Measurements from ENCODE around the gene AANAT. TPM values are rescaled to one million over a fixed set of nuclear protein-coding genes. Genes with fewer than 3 reads are reported as not detected.

The AANAT gene
- total RNA-seq, 2 experiments from 2014 or later, result not detected

DNA sequence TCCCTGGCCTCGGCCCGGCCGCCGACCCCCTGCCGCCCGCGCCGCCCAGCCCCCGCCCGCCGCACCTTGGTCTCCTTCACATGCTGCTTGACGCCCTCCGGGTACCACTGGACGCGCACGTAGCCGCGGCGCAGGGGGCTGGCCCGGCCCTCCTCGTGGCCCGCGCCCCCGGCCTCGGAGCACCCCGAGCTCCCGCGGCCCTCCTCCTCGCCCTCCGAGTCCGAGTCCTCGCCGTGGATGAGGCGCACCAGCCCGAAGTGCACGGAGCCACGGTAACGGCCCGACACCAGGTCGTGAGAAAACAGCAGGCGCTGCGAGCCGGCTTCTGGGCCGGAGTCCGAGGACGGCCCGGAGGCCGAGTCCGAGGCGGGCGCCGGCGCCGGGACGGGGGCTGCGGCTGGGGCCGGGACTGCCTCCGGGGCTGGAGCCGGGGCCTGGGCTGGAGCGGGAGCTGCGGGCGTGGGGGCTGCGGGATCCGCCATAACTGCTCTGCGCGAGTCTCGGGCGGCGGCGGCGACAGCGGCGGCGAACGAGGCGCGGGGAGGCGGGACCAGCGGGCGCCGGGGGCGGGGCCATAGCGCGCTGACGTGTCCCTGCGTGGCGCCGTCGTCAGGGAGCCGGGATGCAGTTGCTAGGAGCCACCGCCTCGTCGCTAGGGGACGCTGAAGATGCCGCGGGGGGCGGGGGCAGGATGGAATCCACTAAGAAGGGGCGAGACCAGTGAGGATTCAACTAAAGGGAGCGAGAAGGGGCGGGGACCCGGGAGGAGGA is 14.6 kb upstream of the AANAT start, which contains the start of gene UBE2O:
UBE2O (minus strand) TSS at position 493 of the 771 bp plus-strand sequence; CDS start at position 482, 11 bp downstream.
- intact Hi-C loops (cut with micrococcal nuclease; ENCODE audit: unreplicated experiment), result loop anchor here (1.0 to 2.0 kb wide), 2 partner anchors 20 to 26 kb away; no protein-coding TSS in a partner anchor
- Histone ChIP-seq H3K4me2 (ENCODE audit: low read length) (peak within 1 kb of the TSS; percentile 87), H3K4me3 (ENCODE audit: low read depth, low read length, poor library complexity, severe bottlenecking) (peak within 1 kb of the TSS; percentile 89), H3K36me3 (ENCODE audit: insufficient read depth, low read length) (peaks cover 5% of the 10 kb centered on the region; the same call in 1 of the 2 replicates), H2AFZ (ENCODE audit: low read length) (peak within 1 kb of the TSS; percentile 47), H3K9me2 (ENCODE audit: insufficient read depth, low read length) (no peaks in the 10 kb centered on the region), H3K4me1 (ENCODE audit: insufficient read depth, low read length, poor library complexity, severe bottlenecking) (peaks cover 38% of the 10 kb centered on the region), H3K27ac (ENCODE audit: low read depth, low read length, poor library complexity, severe bottlenecking) (peak within 1 kb of the TSS; percentile 20), H4K20me1 (ENCODE audit: insufficient read depth, low read length) (peaks cover 31% of the 10 kb centered on the region; the same call in 1 of the 2 replicates), H3K9me3 (ENCODE audit: low read length) (no peaks in the 10 kb centered on the region), H3K79me2 (ENCODE audit: insufficient read depth, low read depth, low read length) (peaks cover 51% of the 10 kb centered on the region)
- DNase-seq (ENCODE audit: low spot score), result peak; percentile 96
- POLR2A ChIA-PET, result interaction anchor here (0.6 to 1.8 kb wide), 16 partner anchors 11 to 455 kb away, joined by 3 to 9 read pairs (median 4); partner anchors contain the start of gene AANAT
- BruUV-seq (replicated peaks), result no TSS peak
- TF ChIP-seq EZH2phosphoT487 (IDR thresholded peaks at IDR 0.05; ENCODE audit: borderline replicate concordance, low read depth, low read length), result no peak
- TF ChIP-seq, protein P1, sequence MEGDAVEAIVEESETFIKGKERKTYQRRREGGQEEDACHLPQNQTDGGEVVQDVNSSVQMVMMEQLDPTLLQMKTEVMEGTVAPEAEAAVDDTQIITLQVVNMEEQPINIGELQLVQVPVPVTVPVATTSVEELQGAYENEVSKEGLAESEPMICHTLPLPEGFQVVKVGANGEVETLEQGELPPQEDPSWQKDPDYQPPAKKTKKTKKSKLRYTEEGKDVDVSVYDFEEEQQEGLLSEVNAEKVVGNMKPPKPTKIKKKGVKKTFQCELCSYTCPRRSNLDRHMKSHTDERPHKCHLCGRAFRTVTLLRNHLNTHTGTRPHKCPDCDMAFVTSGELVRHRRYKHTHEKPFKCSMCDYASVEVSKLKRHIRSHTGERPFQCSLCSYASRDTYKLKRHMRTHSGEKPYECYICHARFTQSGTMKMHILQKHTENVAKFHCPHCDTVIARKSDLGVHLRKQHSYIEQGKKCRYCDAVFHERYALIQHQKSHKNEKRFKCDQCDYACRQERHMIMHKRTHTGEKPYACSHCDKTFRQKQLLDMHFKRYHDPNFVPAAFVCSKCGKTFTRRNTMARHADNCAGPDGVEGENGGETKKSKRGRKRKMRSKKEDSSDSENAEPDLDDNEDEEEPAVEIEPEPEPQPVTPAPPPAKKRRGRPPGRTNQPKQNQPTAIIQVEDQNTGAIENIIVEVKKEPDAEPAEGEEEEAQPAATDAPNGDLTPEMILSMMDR (conservative IDR thresholded peaks at IDR 0.05; ENCODE audit: low read length), result peak; percentile 79
- CTCF ChIA-PET (ENCODE audit: unreplicated experiment), result interaction anchor here (0.5 to 1.8 kb wide), 7 partner anchors 17 to 150 kb away, joined by 3 to 5 read pairs (median 4); no protein-coding TSS in a partner anchor

DNA sequence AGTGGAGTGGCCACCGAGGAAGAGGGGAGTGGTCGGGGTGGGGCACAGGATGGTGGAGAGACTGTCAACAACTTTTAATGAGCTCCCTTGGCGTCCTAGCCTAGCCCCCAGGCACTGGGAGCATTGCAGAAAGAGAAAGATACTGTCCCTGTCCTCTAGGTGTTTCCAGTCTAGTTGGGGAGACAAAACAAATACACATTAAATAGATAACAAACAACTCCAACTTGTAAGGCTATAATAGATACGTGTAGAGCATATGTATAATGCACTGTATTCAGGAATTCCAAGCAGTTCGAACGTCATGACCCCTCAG is 14.0 kb upstream of the AANAT start:
- Histone ChIP-seq H3K9me3 (ENCODE audit: low read length) (no peaks in the 10 kb centered on the region), H2AFZ (ENCODE audit: low read length) (peak overlapping the region; percentile 6; the same call in 1 of the 2 replicates), H3K4me2 (ENCODE audit: low read length) (peak overlapping the region; percentile 48), H3K36me3 (ENCODE audit: insufficient read depth, low read length) (peaks cover 5% of the 10 kb centered on the region; the same call in 1 of the 2 replicates), H4K20me1 (ENCODE audit: insufficient read depth, low read length) (peaks cover 26% of the 10 kb centered on the region; the same call in 1 of the 2 replicates), H3K79me2 (ENCODE audit: insufficient read depth, low read depth, low read length) (peaks cover 46% of the 10 kb centered on the region), H3K9me2 (ENCODE audit: insufficient read depth, low read length) (no peaks in the 10 kb centered on the region), H3K4me1 (ENCODE audit: insufficient read depth, low read length, poor library complexity, severe bottlenecking) (peaks cover 37% of the 10 kb centered on the region), H3K4me3 (ENCODE audit: low read depth, low read length, poor library complexity, severe bottlenecking) (peak overlapping the region; percentile 89), H3K27ac (ENCODE audit: low read depth, low read length, poor library complexity, severe bottlenecking) (no peak overlapping the region)
- TF ChIP-seq, protein P1 (conservative IDR thresholded peaks at IDR 0.05; ENCODE audit: low read length), result no peak
- no peak for TF ChIP-seq EZH2phosphoT487 (IDR thresholded peaks at IDR 0.05; ENCODE audit: borderline replicate concordance, low read depth, low read length)
- intact Hi-C loops (cut with micrococcal nuclease; ENCODE audit: unreplicated experiment), result loop anchor here (1.0 to 2.0 kb wide), 2 partner anchors 21 to 26 kb away; no protein-coding TSS in a partner anchor
- ChIA-PET CTCF (ENCODE audit: unreplicated experiment) (interaction anchor here (0.5 to 1.8 kb wide), 7 partner anchors 9 to 67 kb away, joined by 3 to 5 read pairs (median 4); no protein-coding TSS in a partner anchor), POLR2A (interaction anchor here (0.6 to 1.8 kb wide), 11 partner anchors 14 to 455 kb away, joined by 3 to 9 read pairs (median 5); partner anchors contain the start of gene AANAT)
- no peak for DNase-seq (ENCODE audit: low spot score)
- no TSS peak for BruUV-seq (replicated peaks)

Data from OCI-LY7 (cell line).